K562 (cell line): ENCODE results near the gene PRKACB. TPM values are rescaled to one million over a fixed set of nuclear protein-coding genes. Genes with fewer than 3 reads are reported as not detected.

Source experiments
- E2F6 ChIP-seq, 2 experiments: IDR thresholded peaks; 2 replicates each; pipeline ENCODE4 v1.6.1; 2011; ENCODE audit warnings: borderline replicate concordance in 1 of 2, control low read depth in 1 of 2, low read depth in 1 of 2, low read length in 1 of 2, mild to moderate bottlenecking in 1 of 2, mixed read lengths in 1 of 2, moderate library complexity in 1 of 2; ENCODE audit not compliant: insufficient read depth in 1 of 2, insufficient read length in 1 of 2, poor library complexity in 1 of 2, severe bottlenecking in 1 of 2; ENCODE audit errors: extremely low read depth in 1 of 2
- ELK3 ChIP-seq: fragments of 450-650 bp; formaldehyde crosslinking; IDR thresholded peaks from 2 replicates; pipeline ENCODE4 v1.4.0; 2020; ENCODE audit warnings: mild to moderate bottlenecking
- ETS2 ChIP-seq: IDR thresholded peaks from 2 replicates; pipeline ENCODE4 v1.6.1; 2016; ENCODE audit warnings: borderline replicate concordance, missing genetic modification characterization, mild to moderate bottlenecking, moderate library complexity, missing compliant biosample characterization; ENCODE audit not compliant: poor library complexity, severe bottlenecking
- FOXK1 ChIP-seq: sonication (generic); formaldehyde crosslinking; IDR thresholded peaks from 2 replicates; pipeline ENCODE4 v1.8.0; 2022; ENCODE audit warnings: missing genetic modification reagents, mild to moderate bottlenecking, borderline replicate concordance
- GATAD2A ChIP-seq: fragments of 450-650 bp; IDR thresholded peaks from 2 replicates; pipeline ENCODE4 v1.6.1; 2017
- HDAC3 ChIP-seq: fragments of 450-650 bp; IDR thresholded peaks from 2 replicates; pipeline ENCODE4 v1.6.1; 2018; ENCODE audit warnings: borderline replicate concordance, mild to moderate bottlenecking, moderate library complexity; ENCODE audit not compliant: partially characterized antibody
- HES1 ChIP-seq: fragments of 450-650 bp; IDR thresholded peaks from 2 replicates; pipeline ENCODE4 v1.6.1; 2016; ENCODE audit warnings: low read depth, mild to moderate bottlenecking, moderate library complexity
- HMGN3 ChIP-seq: IDR thresholded peaks from 2 replicates; pipeline ENCODE4 v1.6.1; 2011; ENCODE audit warnings: borderline replicate concordance, low read depth, mild to moderate bottlenecking, mixed read lengths, low read length; ENCODE audit not compliant: insufficient read length; ENCODE audit errors: extremely low read depth
- KLF1 ChIP-seq: fragments of 450-650 bp; IDR thresholded peaks from 2 replicates; pipeline ENCODE4 v1.6.1; 2016; ENCODE audit warnings: missing genetic modification characterization, missing compliant biosample characterization
- MXD1 ChIP-seq: fragments of 250-450 bp; sonication (Bioruptor Pico); IDR thresholded peaks from 2 replicates; pipeline ENCODE4 v1.8.0; 2021; ENCODE audit warnings: borderline replicate concordance, mild to moderate bottlenecking, moderate library complexity; ENCODE audit not compliant: poor library complexity, severe bottlenecking
- MYNN ChIP-seq, 2 experiments: sonication (generic); formaldehyde crosslinking in 1 of 2; IDR thresholded peaks; 2 replicates each; pipeline versions ENCODE4 v1.5.0 to v1.6.1; 2016 to 2020; ENCODE audit warnings: antibody characterized with exemption in 1 of 2, missing genetic modification reagents in 1 of 2
- SLC30A9 ChIP-seq: fragments of 250-450 bp; sonication (Bioruptor Pico); IDR thresholded peaks from 2 replicates; pipeline ENCODE4 v1.8.0; 2022; ENCODE audit warnings: mild to moderate bottlenecking, moderate library complexity
- SP2 ChIP-seq: IDR thresholded peaks from 2 replicates; pipeline ENCODE4 v1.6.1; 2011; ENCODE audit warnings: mild to moderate bottlenecking, low read depth, low read length, moderate library complexity; ENCODE audit not compliant: poor library complexity, severe bottlenecking; ENCODE audit errors: extremely low read depth
- TARDBP ChIP-seq: fragments of 450-650 bp; IDR thresholded peaks from 2 replicates; pipeline ENCODE4 v1.6.1; 2016
- USF2 ChIP-seq: sonication (generic); formaldehyde crosslinking; IDR thresholded peaks from 2 replicates; pipeline ENCODE4 v1.5.0; 2020; ENCODE audit warnings: missing genetic modification reagents
- ZBTB34 ChIP-seq: fragments of 250-450 bp; sonication (Bioruptor Pico); IDR thresholded peaks from 2 replicates; pipeline ENCODE4 v1.8.0; 2021; ENCODE audit warnings: mild to moderate bottlenecking, moderate library complexity
- ZNF395 ChIP-seq: fragments of 200-800 bp; sonication (Bioruptor generic); IDR thresholded peaks from 2 replicates; pipeline ENCODE4 v1.6.1; 2017; ENCODE audit warnings: missing genetic modification characterization, missing compliant biosample characterization
- polyA plus RNA-seq, 8 experiments: library from polyadenylated mRNA; depleted of rRNA in 4 of 8; stranded (reverse) in 5 of 8; unstranded in 3 of 8; fragments of >200 nt; fragmentation: Nextera tagmentation in 2 of 8; fragmentation: Illumina TruSeq in 1 of 8; extraction: Ambion mirVana in 2 of 8; extraction: Trizol in 1 of 8; gene quantifications; 2 replicates each; pipeline versions ENCODE4 v1.2.1 to v1.2.3, GENCODE V29; 2011 to 2014; ENCODE audit warnings: inconsistent platforms in 1 of 8, missing spikeins in 1 of 8
- total RNA-seq, 7 experiments: library from RNA; depleted of rRNA in 6 of 7; stranded (reverse); fragments of >200 nt in 6 of 7; fragmentation: Illumina TruSeq in 2 of 7; extraction: Trizol in 2 of 7; gene quantifications; 2 replicates each; pipeline versions ENCODE4 v1.2.1 to v1.2.3, GENCODE V29; 2011 to 2021; ENCODE audit warnings: low replicate concordance in 1 of 7

Gene PRKACB
- total and polyA plus RNA-seq, 9 of the 15 experiments (the other 6 are each of a cell fraction or from before 2014, with no cell fraction given) = 1.1 to 5.2 (median 2.8) TPM

GRCh38 chr1:84103197-84103992 lies 40.7 kb upstream of the PRKACB start (continued):
- TF ChIP-seq USF2 (CRISPR knock-in tag) = no peak
- TF ChIP-seq ETS2 = no peak
- no peak for TF ChIP-seq ZNF395 (CRISPR knock-in tag)
- peak; percentile 81; the same call in 1 of the 2 replicates for TF ChIP-seq MYNN (IDR thresholded peaks at IDR 0.05)
- no peak for TF ChIP-seq MYNN (CRISPR knock-in tag; IDR thresholded peaks at IDR 0.05)
- no peak for TF ChIP-seq HMGN3
- TF ChIP-seq ZBTB34 (CRISPR knock-in tag) = no peak
- TF ChIP-seq GATAD2A = peak; percentile 32; the same call in 1 of the 2 replicates
- TF ChIP-seq SLC30A9 (CRISPR knock-in tag) = no peak
- TF ChIP-seq KLF1 (tag) = no peak
- TF ChIP-seq SP2 = no peak
- TF ChIP-seq TARDBP = no peak
- TF ChIP-seq E2F6 (IDR thresholded peaks at IDR 0.05; ENCODE audit: borderline replicate concordance in 1 of 2, extremely low read depth in 1 of 2, insufficient read depth in 1 of 2, insufficient read length in 1 of 2, low read depth in 1 of 2, low read length in 1 of 2, poor library complexity in 1 of 2, severe bottlenecking in 1 of 2) = no peak
- TF ChIP-seq HES1 = no peak
- no peak for TF ChIP-seq MXD1
- no peak for TF ChIP-seq ELK3 (CRISPR knock-in tag)
- peak; percentile 69 for TF ChIP-seq HDAC3
- TF ChIP-seq FOXK1 (CRISPR knock-in tag) = no peak
